Astrocyte (in vitro differentiated cells and primary cell): ENCODE results near the gene SLC16A9.

Source experiments
- CTCF ChIP-seq: IDR thresholded peaks from 2 replicates; pipeline ENCODE4 v1.5.1; 2011; ENCODE audit warnings: low read depth, mild to moderate bottlenecking, inconsistent platforms, low read length, moderate library complexity; ENCODE audit not compliant: insufficient read depth
- EZH2 ChIP-seq: IDR thresholded peaks from 2 replicates; pipeline ENCODE4 v1.6.1; 2012; ENCODE audit warnings: mild to moderate bottlenecking, low read length, inconsistent platforms; ENCODE audit not compliant: insufficient read depth

- TF ChIP-seq CTCF: no peak
- TF ChIP-seq EZH2: no peak
These were observed 20.7 kb downstream of the SLC16A9 start for GRCh38 chr10:59688921-59689351.
